ENCODE results near the gene KCNJ2. TPM values are rescaled to one million over a fixed set of nuclear protein-coding genes. Genes with fewer than 3 reads are reported as not detected.

Gene KCNJ2
- total and polyA plus RNA-seq, 10 of the 15 experiments (the other 5 are each of a cell fraction or from before 2014, with no cell fraction given): 1.6 to 10.1 (median 3.2) TPM

GRCh38 chr17:70124723-70125122, 44.6 kb upstream of the KCNJ2 start:
- FAIRE-seq (no peak), DNase-seq (ENCODE audit: low read depth, low spot score) (no peak), ATAC-seq (no peak)
- CTCF ChIA-PET: interaction anchor here (0.9 kb wide), 1 partner anchor 20 kb away, joined by 3 read pairs; no protein-coding TSS in a partner anchor
- 10% methylated on average over 3 of the region's 3 CpGs for WGBS (ENCODE audit: insufficient coverage, insufficient replicate concordance, low lambda C conversion rate, missing lambda C conversion rate)
- no TSS peak for BruUV-seq (replicated peaks)
- no peak overlapping the region for H3K27ac ChIP-seq (ENCODE audit: control insufficient read depth, insufficient read depth)
- RAD21 ChIA-PET (ENCODE audit: unreplicated experiment): no interaction called here
- H3K4me1 ChIP-seq (ENCODE audit: control insufficient read depth, insufficient read depth, low read length): no peaks in the 10 kb centered on the region
- H3K9ac ChIP-seq (ENCODE audit: control insufficient read depth, insufficient read depth, low read length): no peak overlapping the region
- no peaks in the 10 kb centered on the region; the same call in 2 of the 3 replicates for H3K9me3 ChIP-seq (replicated peaks; ENCODE audit: control insufficient read depth, insufficient read depth, low read length)
- no peaks in the 10 kb centered on the region; a peak in 1 of 4 replicates for H3K27me3 ChIP-seq (replicated peaks in 1 of 2; ENCODE audit: control insufficient read depth in 2 of 2, insufficient read depth in 2 of 2, low read length in 1 of 2)
- intact Hi-C loops (cut with micrococcal nuclease; ENCODE audit: unreplicated experiment): no loop called here
- no peak overlapping the region for H3K4me3 ChIP-seq
- no peak overlapping the region for H2AFZ ChIP-seq (ENCODE audit: control insufficient read depth, low read depth, low read length)
- H3K4me2 ChIP-seq (ENCODE audit: control insufficient read depth, insufficient read depth): no peak overlapping the region
- no peaks in the 10 kb centered on the region for H3K36me3 ChIP-seq (ENCODE audit: control insufficient read depth in 2 of 2, insufficient read depth in 2 of 2, low read length in 1 of 2)
- TF ChIP-seq E2F4 (IDR thresholded peaks at IDR 0.05; ENCODE audit: low read depth, low read length): no peak
- no peak for TF ChIP-seq RCOR1 (conservative IDR thresholded peaks at IDR 0.05; ENCODE audit: low read depth, low read length)
- no peaks in the 10 kb centered on the region for H3K79me2 ChIP-seq (ENCODE audit: control insufficient read depth, insufficient read depth, low read length)
- POLR2A ChIA-PET: no interaction called here
- in situ Hi-C loops (cut with MboI): no loop called here
- SMC1A ChIA-PET (ENCODE audit: uncharacterized antibody, unreplicated experiment): interaction anchor here (1.6 kb wide), 1 partner anchor 14 kb away, joined by 4 read pairs; no protein-coding TSS in a partner anchor
- no peaks in the 10 kb centered on the region for H4K20me1 ChIP-seq (ENCODE audit: control insufficient read depth, insufficient read depth)

GRCh38 chr17:70127221-70127873, 42.0 kb upstream of the KCNJ2 start:
- POLR2A ChIA-PET: no interaction called here
- in situ Hi-C loops (cut with MboI) (no loop called here), intact Hi-C loops (cut with micrococcal nuclease; ENCODE audit: unreplicated experiment) (no loop called here)
- Histone ChIP-seq H3K4me1 (ENCODE audit: control insufficient read depth, insufficient read depth, low read length) (no peaks in the 10 kb centered on the region), H3K9me3 (replicated peaks; ENCODE audit: control insufficient read depth, insufficient read depth, low read length) (no peaks in the 10 kb centered on the region; the same call in 2 of the 3 replicates), H4K20me1 (ENCODE audit: control insufficient read depth, insufficient read depth) (no peaks in the 10 kb centered on the region), H3K36me3 (ENCODE audit: control insufficient read depth in 2 of 2, insufficient read depth in 2 of 2, low read length in 1 of 2) (no peaks in the 10 kb centered on the region), H3K4me3 (no peak overlapping the region), H3K79me2 (ENCODE audit: control insufficient read depth, insufficient read depth, low read length) (no peaks in the 10 kb centered on the region), H3K9ac (ENCODE audit: control insufficient read depth, insufficient read depth, low read length) (no peak overlapping the region), H3K27ac (ENCODE audit: control insufficient read depth, insufficient read depth) (no peak overlapping the region), H3K27me3 (replicated peaks in 1 of 2; ENCODE audit: control insufficient read depth in 2 of 2, insufficient read depth in 2 of 2, low read length in 1 of 2) (no peaks in the 10 kb centered on the region; a peak in 1 of 4 replicates), H3K4me2 (ENCODE audit: control insufficient read depth, insufficient read depth) (no peak overlapping the region), H2AFZ (ENCODE audit: control insufficient read depth, low read depth, low read length) (no peak overlapping the region)
- RAD21 ChIA-PET (ENCODE audit: unreplicated experiment): no interaction called here
- WGBS (ENCODE audit: insufficient coverage, insufficient replicate concordance, low lambda C conversion rate, missing lambda C conversion rate): 48% methylated on average over 6 of the region's 6 CpGs
- BruUV-seq (replicated peaks): no TSS peak
- ATAC-seq (no peak), FAIRE-seq (no peak), DNase-seq (ENCODE audit: low read depth, low spot score) (no peak)
- SMC1A ChIA-PET (ENCODE audit: uncharacterized antibody, unreplicated experiment): interaction anchor here (0.6 kb wide), 1 partner anchor 75 kb away, joined by 3 read pairs; no protein-coding TSS in a partner anchor
- CTCF ChIA-PET: interaction anchor here (0.9 to 1.4 kb wide), 2 partner anchors 16 to 425 kb away, joined by 3 to 7 read pairs; no protein-coding TSS in a partner anchor
- TF ChIP-seq RELA (IDR thresholded peaks at IDR 0.05; ENCODE audit: borderline replicate concordance, partially characterized antibody) (no peak), JUND (IDR thresholded peaks at IDR 0.05; ENCODE audit: low read depth, low read length) (no peak), TAF1 (IDR thresholded peaks at IDR 0.05; ENCODE audit: borderline replicate concordance, low read depth, low read length) (no peak), WRNIP1 (IDR thresholded peaks at IDR 0.05; ENCODE audit: borderline replicate concordance, low read depth, low read length) (no peak), ZNF592 (IDR thresholded peaks at IDR 0.05) (no peak), SMARCA5 (IDR thresholded peaks at IDR 0.05) (no peak), SPI1 (IDR thresholded peaks at IDR 0.05; ENCODE audit: borderline replicate concordance, insufficient read depth, low read depth, low read length) (no peak), NBN (IDR thresholded peaks at IDR 0.05) (no peak), SMC3 (IDR thresholded peaks at IDR 0.05; ENCODE audit: borderline replicate concordance, low read length) (no peak), RAD21 (IDR thresholded peaks at IDR 0.05; ENCODE audit: insufficient read depth, low read depth, low read length) (no peak)
